ENCODE results near the gene DCAF11. TPM values are rescaled to one million over a fixed set of nuclear protein-coding genes. Genes with fewer than 3 reads are reported as not detected.
A peak's percentile ranks its signal among the peaks of the same experiment; 100 is the strongest.

Gene DCAF11
- polyA plus RNA-seq, 1 experiment: 29.7 TPM

DNA sequence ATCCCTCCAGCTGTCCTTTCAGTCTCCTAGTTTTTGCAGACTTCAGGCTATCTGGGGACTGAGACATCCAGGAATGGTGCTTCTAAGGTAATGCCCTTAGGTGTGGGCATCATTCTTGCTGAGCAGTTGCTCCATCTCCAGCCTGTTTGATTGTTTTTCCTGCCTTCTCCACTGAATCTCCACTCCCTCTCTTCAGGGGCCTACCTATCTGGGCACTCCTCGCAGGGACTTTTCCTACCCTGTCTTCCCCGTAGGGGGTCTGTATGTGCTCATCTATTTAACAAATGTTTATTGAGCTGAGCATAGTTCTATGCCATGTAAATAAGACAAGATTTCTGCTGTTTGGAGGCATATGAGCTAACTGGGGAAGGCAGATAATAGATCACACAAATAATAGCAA is 18.4 kb downstream of the DCAF11 start:
- Histone ChIP-seq H3K9me3 (ENCODE audit: control insufficient read depth, insufficient read depth, low read length) (no peaks in the 10 kb centered on the region), H3K27me3 (ENCODE audit: control insufficient read depth, insufficient read depth, low read length) (no peaks in the 10 kb centered on the region), H3K27ac (ENCODE audit: low read depth, low read length) (no peak overlapping the region), H3K4me3 (ENCODE audit: low read depth, low read length) (no peak overlapping the region)
- no peak for DNase-seq (ENCODE audit: low read depth, low spot score)
- TF ChIP-seq, protein P1, sequence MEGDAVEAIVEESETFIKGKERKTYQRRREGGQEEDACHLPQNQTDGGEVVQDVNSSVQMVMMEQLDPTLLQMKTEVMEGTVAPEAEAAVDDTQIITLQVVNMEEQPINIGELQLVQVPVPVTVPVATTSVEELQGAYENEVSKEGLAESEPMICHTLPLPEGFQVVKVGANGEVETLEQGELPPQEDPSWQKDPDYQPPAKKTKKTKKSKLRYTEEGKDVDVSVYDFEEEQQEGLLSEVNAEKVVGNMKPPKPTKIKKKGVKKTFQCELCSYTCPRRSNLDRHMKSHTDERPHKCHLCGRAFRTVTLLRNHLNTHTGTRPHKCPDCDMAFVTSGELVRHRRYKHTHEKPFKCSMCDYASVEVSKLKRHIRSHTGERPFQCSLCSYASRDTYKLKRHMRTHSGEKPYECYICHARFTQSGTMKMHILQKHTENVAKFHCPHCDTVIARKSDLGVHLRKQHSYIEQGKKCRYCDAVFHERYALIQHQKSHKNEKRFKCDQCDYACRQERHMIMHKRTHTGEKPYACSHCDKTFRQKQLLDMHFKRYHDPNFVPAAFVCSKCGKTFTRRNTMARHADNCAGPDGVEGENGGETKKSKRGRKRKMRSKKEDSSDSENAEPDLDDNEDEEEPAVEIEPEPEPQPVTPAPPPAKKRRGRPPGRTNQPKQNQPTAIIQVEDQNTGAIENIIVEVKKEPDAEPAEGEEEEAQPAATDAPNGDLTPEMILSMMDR (IDR thresholded peaks at IDR 0.05; ENCODE audit: low read depth, low read length): no peak
- ChIA-PET CTCF (interaction anchor here (0.9 kb wide), 1 partner anchor 28 kb away, joined by 9 read pairs; the partner anchor contains the start of gene IRF9), POLR2A (interaction anchor here (0.7 kb wide), 1 partner anchor 13 kb away, joined by 4 read pairs; the partner anchor contains the start of gene PSME2)

DNA sequence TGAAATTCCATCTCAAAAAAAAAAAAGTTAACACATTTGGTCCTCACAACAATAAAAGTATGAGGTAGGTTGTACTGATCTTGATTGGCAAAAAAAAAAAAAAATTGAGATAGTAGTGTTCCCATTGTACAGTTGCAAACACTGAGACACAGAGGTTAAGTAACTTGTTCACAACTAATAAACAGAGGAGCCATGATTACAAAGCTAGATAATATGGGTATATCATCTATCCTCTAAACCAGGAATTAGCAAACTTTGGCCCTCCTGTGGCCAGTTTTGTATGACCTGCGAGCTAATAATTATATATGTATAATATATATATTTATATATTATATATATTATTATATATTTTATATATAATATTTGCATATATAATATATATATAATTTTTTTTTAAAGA is 19.2 kb downstream of the DCAF11 start:
- ChIA-PET POLR2A (interaction anchor here (0.7 kb wide), 1 partner anchor 13 kb away, joined by 4 read pairs; the partner anchor contains the start of gene PSME2), CTCF (interaction anchor here (0.5 to 0.9 kb wide), 2 partner anchors 28 to 95 kb away, joined by 3 to 9 read pairs; partner anchors contain the start of gene IRF9)
- Histone ChIP-seq H3K4me3 (ENCODE audit: low read depth, low read length) (no peak overlapping the region), H3K27ac (ENCODE audit: low read depth, low read length) (no peak overlapping the region), H3K9me3 (ENCODE audit: control insufficient read depth, insufficient read depth, low read length) (no peaks in the 10 kb centered on the region), H3K27me3 (ENCODE audit: control insufficient read depth, insufficient read depth, low read length) (no peaks in the 10 kb centered on the region)
- DNase-seq (ENCODE audit: low read depth, low spot score): no peak
- TF ChIP-seq, protein P1 (IDR thresholded peaks at IDR 0.05; ENCODE audit: low read depth, low read length): no peak

DNA sequence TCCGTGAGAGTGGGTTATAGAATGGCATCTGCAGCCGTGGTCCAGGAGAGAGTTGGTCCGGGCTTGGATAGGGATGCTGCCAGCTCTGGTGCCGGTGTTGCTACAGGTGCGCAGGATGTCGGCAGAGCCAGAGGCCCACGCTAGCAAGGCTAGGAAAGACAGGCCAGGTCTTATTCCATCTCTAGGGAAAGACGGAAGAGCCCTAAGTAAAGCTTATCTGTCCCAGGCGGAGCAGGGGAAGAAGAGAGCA is 20.9 kb downstream of the DCAF11 start:
- Histone ChIP-seq H3K27me3 (ENCODE audit: control insufficient read depth, insufficient read depth, low read length) (no peaks in the 10 kb centered on the region), H3K9me3 (ENCODE audit: control insufficient read depth, insufficient read depth, low read length) (no peaks in the 10 kb centered on the region), H3K27ac (ENCODE audit: low read depth, low read length) (no peak overlapping the region), H3K4me3 (ENCODE audit: low read depth, low read length) (peak overlapping the region; percentile 80)
- TF ChIP-seq, protein P1 (IDR thresholded peaks at IDR 0.05; ENCODE audit: low read depth, low read length): no peak
- DNase-seq (ENCODE audit: low read depth, low spot score): no peak
- POLR2A ChIA-PET: interaction anchor here (0.5 to 1.7 kb wide), 4 partner anchors 21 to 78 kb away, joined by 3 to 12 read pairs (median 4); partner anchors contain the start of genes CHMP4A, DCAF11, IRF9 and NRL
- CTCF ChIA-PET: interaction anchor here (0.6 to 2.4 kb wide), 4 partner anchors 20 to 124 kb away, joined by 3 to 11 read pairs (median 4); partner anchors contain the start of gene IRF9

DNA sequence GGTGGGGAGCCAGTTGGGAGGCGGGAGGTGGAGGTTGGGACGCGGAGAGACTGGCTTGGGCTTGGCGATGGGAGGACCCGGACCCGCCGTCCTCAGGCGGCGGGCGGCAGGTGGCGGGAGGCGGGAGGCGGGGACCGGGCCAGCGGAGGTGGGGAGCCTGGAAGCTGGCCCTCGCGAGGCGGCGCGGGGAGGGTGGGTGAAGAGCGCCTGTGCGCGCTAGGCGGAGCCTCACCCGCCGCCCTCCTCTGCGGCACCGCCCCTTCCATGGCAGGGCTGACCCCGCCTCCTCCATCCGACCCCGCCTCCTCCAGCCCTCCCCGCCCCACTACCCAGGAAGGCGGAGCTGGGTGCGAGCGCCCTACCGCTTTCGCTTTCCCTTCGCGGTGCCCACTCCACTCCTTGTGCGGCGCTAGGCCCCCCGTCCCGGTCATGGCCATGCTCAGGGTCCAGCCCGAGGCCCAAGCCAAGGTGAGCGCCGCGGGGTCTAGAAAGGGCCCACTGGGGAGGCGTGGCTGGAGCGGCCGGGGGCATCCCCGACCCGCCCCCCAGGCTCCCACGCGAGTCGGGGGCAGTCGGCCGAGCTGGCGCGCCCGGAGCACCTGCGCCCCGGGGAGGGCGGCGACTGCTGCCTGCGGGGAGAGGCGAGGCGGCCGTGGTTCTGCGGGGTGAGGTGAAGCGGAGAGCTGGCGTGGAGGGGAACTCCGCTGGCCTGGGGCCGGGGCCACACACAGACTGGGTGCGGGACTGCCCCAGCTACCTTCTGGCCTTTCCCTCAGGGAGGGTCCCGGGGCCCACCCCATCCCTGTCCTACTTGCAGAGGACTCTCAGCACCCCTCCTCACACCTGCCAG is 21.5 kb downstream of the DCAF11 start, which contains the start of gene PSME1:
Gene PSME1, plus strand, starts transcription at position 361 of the 850 bp plus-strand sequence. Its CDS starts 69 bp downstream, at position 430.
- Histone ChIP-seq H3K9me3 (ENCODE audit: control insufficient read depth, insufficient read depth, low read length) (no peaks in the 10 kb centered on the region), H3K27ac (ENCODE audit: low read depth, low read length) (no peak within 1 kb of the TSS), H3K27me3 (ENCODE audit: control insufficient read depth, insufficient read depth, low read length) (no peaks in the 10 kb centered on the region), H3K4me3 (ENCODE audit: low read depth, low read length) (peak within 1 kb of the TSS; percentile 80)
- CTCF ChIA-PET: interaction anchor here (0.6 to 2.4 kb wide), 4 partner anchors 21 to 125 kb away, joined by 3 to 11 read pairs (median 4); partner anchors contain the start of gene IRF9
- DNase-seq (ENCODE audit: low read depth, low spot score): peak; percentile 59
- POLR2A ChIA-PET: interaction anchor here (0.5 to 1.7 kb wide), 6 partner anchors 10 to 77 kb away, joined by 3 to 12 read pairs (median 4); partner anchors contain the start of genes CHMP4A, DCAF11, IRF9 and NRL
- TF ChIP-seq, protein P1 (IDR thresholded peaks at IDR 0.05; ENCODE audit: low read depth, low read length): no peak
